ENCODE data around the gene NR0B2. TPM values are rescaled to one million over a fixed set of nuclear protein-coding genes. Genes with fewer than 3 reads are reported as not detected.

The NR0B2 gene
- polyA plus RNA-seq, 1 experiment, result not detected

GRCh38 chr1:26863685-26864077 is 50.1 kb downstream of the NR0B2 start:
- no peaks in the 10 kb centered on the region for H3K36me3 ChIP-seq (ENCODE audit: control insufficient read depth, insufficient read depth, low read length)
- H3K4me3 ChIP-seq (ENCODE audit: low read depth, low read length), result peak overlapping the region; percentile 47; the same call in 1 of the 2 replicates
- TF ChIP-seq, protein P1, sequence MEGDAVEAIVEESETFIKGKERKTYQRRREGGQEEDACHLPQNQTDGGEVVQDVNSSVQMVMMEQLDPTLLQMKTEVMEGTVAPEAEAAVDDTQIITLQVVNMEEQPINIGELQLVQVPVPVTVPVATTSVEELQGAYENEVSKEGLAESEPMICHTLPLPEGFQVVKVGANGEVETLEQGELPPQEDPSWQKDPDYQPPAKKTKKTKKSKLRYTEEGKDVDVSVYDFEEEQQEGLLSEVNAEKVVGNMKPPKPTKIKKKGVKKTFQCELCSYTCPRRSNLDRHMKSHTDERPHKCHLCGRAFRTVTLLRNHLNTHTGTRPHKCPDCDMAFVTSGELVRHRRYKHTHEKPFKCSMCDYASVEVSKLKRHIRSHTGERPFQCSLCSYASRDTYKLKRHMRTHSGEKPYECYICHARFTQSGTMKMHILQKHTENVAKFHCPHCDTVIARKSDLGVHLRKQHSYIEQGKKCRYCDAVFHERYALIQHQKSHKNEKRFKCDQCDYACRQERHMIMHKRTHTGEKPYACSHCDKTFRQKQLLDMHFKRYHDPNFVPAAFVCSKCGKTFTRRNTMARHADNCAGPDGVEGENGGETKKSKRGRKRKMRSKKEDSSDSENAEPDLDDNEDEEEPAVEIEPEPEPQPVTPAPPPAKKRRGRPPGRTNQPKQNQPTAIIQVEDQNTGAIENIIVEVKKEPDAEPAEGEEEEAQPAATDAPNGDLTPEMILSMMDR (IDR thresholded peaks at IDR 0.05; ENCODE audit: insufficient read depth, low read depth, low read length), result no peak
- H3K27me3 ChIP-seq (ENCODE audit: control insufficient read depth, insufficient read depth, low read length), result no peaks in the 10 kb centered on the region
- ChIA-PET CTCF (no interaction called here), POLR2A (no interaction called here)
- no peak for DNase-seq (ENCODE audit: low read depth)

- CTCF ChIA-PET, result interaction anchor here (1.4 to 1.9 kb wide), 2 partner anchors 17 to 261 kb away, joined by 3 to 7 read pairs; no protein-coding TSS in a partner anchor
- POLR2A ChIA-PET, result no interaction called here
- H3K27me3 ChIP-seq (ENCODE audit: control insufficient read depth, insufficient read depth, low read length), result no peaks in the 10 kb centered on the region
- peak within 1 kb of the TSS; percentile 47 for H3K4me3 ChIP-seq (ENCODE audit: low read depth, low read length)
- no peak for DNase-seq (ENCODE audit: low read depth)
- no peaks in the 10 kb centered on the region for H3K36me3 ChIP-seq (ENCODE audit: control insufficient read depth, insufficient read depth, low read length)
- TF ChIP-seq, protein P1 (IDR thresholded peaks at IDR 0.05; ENCODE audit: insufficient read depth, low read depth, low read length), result 0 out of 2 replicates have a peak, but pooled peaks have one; percentile 28
Observed at GRCh38 chr1:26862781-26863684, 50.7 kb downstream of the NR0B2 start, which contains the start of gene SFN. Gene SFN, plus strand, starts transcription at chr1:26863149. Its CDS starts 64 bp downstream, at chr1:26863213.

GRCh38 chr1:26861889-26862378 is 51.8 kb downstream of the NR0B2 start:
- no peak for DNase-seq (ENCODE audit: low read depth)
- TF ChIP-seq, protein P1 (IDR thresholded peaks at IDR 0.05; ENCODE audit: insufficient read depth, low read depth, low read length), result no peak
- no peaks in the 10 kb centered on the region for H3K27me3 ChIP-seq (ENCODE audit: control insufficient read depth, insufficient read depth, low read length)
- H3K4me3 ChIP-seq (ENCODE audit: low read depth, low read length), result no peak overlapping the region
- no peaks in the 10 kb centered on the region for H3K36me3 ChIP-seq (ENCODE audit: control insufficient read depth, insufficient read depth, low read length)
- ChIA-PET CTCF (interaction anchor here (0.6 to 4.2 kb wide), 6 partner anchors 10 to 260 kb away, joined by 3 to 12 read pairs (median 4); no protein-coding TSS in a partner anchor), POLR2A (no interaction called here)

Other genes starting within 250 kb of the NR0B2 start
- 9.3 and 16.0 TPM in 2 replicates for gene ARID1A, start 218.0 kb downstream of the NR0B2 start, polyA plus RNA-seq (2011; rRNA removed)
- 25.7 and 28.0 TPM in 2 replicates for gene PIGV, start 126.0 kb downstream of the NR0B2 start, polyA plus RNA-seq (2011; rRNA removed)
- gene ZDHHC18, start 87.3 kb downstream of the NR0B2 start, polyA plus RNA-seq (2011; rRNA removed), result 26.6 and 42.1 TPM in 2 replicates
- 0.20 TPM in 1 of 2 replicates, not detected in the other for gene SFN, start 50.8 kb downstream of the NR0B2 start, polyA plus RNA-seq (2011; rRNA removed)
- gene GPN2, start 23.7 kb downstream of the NR0B2 start, polyA plus RNA-seq (2011; rRNA removed), result 35.3 and 44.9 TPM in 2 replicates
- 5.7 and 12.2 TPM in 2 replicates for gene GPATCH3, start 13.5 kb downstream of the NR0B2 start, polyA plus RNA-seq (2011; rRNA removed)
- 40.7 and 43.7 TPM in 2 replicates for gene NUDC, start 7.8 kb upstream of the NR0B2 start, polyA plus RNA-seq (2011; rRNA removed)
- gene KDF1, start 46.5 kb upstream of the NR0B2 start, polyA plus RNA-seq (2011; rRNA removed), result 0.04 TPM in 1 of 2 replicates, not detected in the other
- gene TRNP1, start 79.7 kb upstream of the NR0B2 start, polyA plus RNA-seq (2011; rRNA removed), result 68.9 and 75.4 TPM in 2 replicates
- gene TENT5B, start 98.9 kb upstream of the NR0B2 start, polyA plus RNA-seq (2011; rRNA removed), result 1.7 and 3.9 TPM in 2 replicates
- gene SLC9A1, start 241.2 kb upstream of the NR0B2 start, polyA plus RNA-seq (2011; rRNA removed), result 12.3 and 18.9 TPM in 2 replicates

Data from BJ (cell line).